ENCODE measurements around the gene SLC35E1.
"Not testable (repeated sequence)": the region's sequence is repeated elsewhere in the genome, so short reads cannot be mapped to it uniquely, and the experiment has no call there.

GRCh38 chr19:16543734-16544133 is 28.5 kb downstream of the SLC35E1 start:
- TF ChIP-seq, protein P1, sequence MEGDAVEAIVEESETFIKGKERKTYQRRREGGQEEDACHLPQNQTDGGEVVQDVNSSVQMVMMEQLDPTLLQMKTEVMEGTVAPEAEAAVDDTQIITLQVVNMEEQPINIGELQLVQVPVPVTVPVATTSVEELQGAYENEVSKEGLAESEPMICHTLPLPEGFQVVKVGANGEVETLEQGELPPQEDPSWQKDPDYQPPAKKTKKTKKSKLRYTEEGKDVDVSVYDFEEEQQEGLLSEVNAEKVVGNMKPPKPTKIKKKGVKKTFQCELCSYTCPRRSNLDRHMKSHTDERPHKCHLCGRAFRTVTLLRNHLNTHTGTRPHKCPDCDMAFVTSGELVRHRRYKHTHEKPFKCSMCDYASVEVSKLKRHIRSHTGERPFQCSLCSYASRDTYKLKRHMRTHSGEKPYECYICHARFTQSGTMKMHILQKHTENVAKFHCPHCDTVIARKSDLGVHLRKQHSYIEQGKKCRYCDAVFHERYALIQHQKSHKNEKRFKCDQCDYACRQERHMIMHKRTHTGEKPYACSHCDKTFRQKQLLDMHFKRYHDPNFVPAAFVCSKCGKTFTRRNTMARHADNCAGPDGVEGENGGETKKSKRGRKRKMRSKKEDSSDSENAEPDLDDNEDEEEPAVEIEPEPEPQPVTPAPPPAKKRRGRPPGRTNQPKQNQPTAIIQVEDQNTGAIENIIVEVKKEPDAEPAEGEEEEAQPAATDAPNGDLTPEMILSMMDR (IDR thresholded peaks at IDR 0.05 in 2 of 3, conservative IDR thresholded peaks at IDR 0.05 in 1 of 3; ENCODE audit: borderline replicate concordance in 1 of 3, insufficient read depth in 1 of 3, low read depth in 2 of 3, low read length in 2 of 3), result not testable (repeated sequence)
- TF ChIP-seq RAD21 (IDR thresholded peaks at IDR 0.05; ENCODE audit: low read depth); SP1 (IDR thresholded peaks at IDR 0.05; ENCODE audit: low read depth); POLR2A (IDR thresholded peaks at IDR 0.05; ENCODE audit: borderline replicate concordance, extremely low read depth, insufficient read depth, insufficient read length); POLR2AphosphoS5 (IDR thresholded peaks at IDR 0.05; ENCODE audit: low read depth, low read length); EZH2 (IDR thresholded peaks at IDR 0.05); CEBPB (IDR thresholded peaks at IDR 0.05; ENCODE audit: low read depth); JUND (IDR thresholded peaks at IDR 0.05); EGR1 (IDR thresholded peaks at IDR 0.05; ENCODE audit: low read depth); MAX (IDR thresholded peaks at IDR 0.05); EZH2phosphoT487 (IDR thresholded peaks at IDR 0.05; ENCODE audit: borderline replicate concordance): not testable (repeated sequence)
- TF ChIP-seq, protein P2, sequence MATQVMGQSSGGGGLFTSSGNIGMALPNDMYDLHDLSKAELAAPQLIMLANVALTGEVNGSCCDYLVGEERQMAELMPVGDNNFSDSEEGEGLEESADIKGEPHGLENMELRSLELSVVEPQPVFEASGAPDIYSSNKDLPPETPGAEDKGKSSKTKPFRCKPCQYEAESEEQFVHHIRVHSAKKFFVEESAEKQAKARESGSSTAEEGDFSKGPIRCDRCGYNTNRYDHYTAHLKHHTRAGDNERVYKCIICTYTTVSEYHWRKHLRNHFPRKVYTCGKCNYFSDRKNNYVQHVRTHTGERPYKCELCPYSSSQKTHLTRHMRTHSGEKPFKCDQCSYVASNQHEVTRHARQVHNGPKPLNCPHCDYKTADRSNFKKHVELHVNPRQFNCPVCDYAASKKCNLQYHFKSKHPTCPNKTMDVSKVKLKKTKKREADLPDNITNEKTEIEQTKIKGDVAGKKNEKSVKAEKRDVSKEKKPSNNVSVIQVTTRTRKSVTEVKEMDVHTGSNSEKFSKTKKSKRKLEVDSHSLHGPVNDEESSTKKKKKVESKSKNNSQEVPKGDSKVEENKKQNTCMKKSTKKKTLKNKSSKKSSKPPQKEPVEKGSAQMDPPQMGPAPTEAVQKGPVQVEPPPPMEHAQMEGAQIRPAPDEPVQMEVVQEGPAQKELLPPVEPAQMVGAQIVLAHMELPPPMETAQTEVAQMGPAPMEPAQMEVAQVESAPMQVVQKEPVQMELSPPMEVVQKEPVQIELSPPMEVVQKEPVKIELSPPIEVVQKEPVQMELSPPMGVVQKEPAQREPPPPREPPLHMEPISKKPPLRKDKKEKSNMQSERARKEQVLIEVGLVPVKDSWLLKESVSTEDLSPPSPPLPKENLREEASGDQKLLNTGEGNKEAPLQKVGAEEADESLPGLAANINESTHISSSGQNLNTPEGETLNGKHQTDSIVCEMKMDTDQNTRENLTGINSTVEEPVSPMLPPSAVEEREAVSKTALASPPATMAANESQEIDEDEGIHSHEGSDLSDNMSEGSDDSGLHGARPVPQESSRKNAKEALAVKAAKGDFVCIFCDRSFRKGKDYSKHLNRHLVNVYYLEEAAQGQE (IDR thresholded peaks at IDR 0.05; ENCODE audit: low read depth), result not testable (repeated sequence)
